Karpas-422 (cell line): ENCODE measurements around the gene ATP6V0B. TPM values are rescaled to one million over a fixed set of nuclear protein-coding genes. Genes with fewer than 3 reads are reported as not detected.

ENCODE experiments used
- DNase-seq: peaks from one replicate; pipeline ENCODE4 v3.0.0-alpha.2; 2015
- H2AFZ ChIP-seq: fragments of 200-600 bp; sonication (generic); 2 replicates; pipeline ENCODE4 v1.6.1; 2014; ENCODE audit warnings: antibody characterized with exemption, low read length, mixed read lengths
- H3K27ac ChIP-seq: fragments of 200-600 bp; sonication (generic); 2 replicates; pipeline ENCODE4 v1.5.1; 2014; ENCODE audit warnings: mild to moderate bottlenecking, low read length, moderate library complexity
- H3K27me3 ChIP-seq: fragments of 200-600 bp; sonication (generic); 2 replicates; pipeline ENCODE4 v1.6.1; 2014; ENCODE audit warnings: low read length, mixed read lengths
- H3K36me3 ChIP-seq: fragments of 200-600 bp; sonication (generic); 2 replicates; pipeline ENCODE4 v1.6.1; 2014; ENCODE audit warnings: low read length, mixed read lengths; ENCODE audit not compliant: insufficient read depth
- H3K4me1 ChIP-seq: fragments of 200-600 bp; sonication (generic); 2 replicates; pipeline ENCODE4 v1.6.1; 2014; ENCODE audit warnings: mild to moderate bottlenecking, low read length, mixed read lengths
- H3K4me2 ChIP-seq: fragments of 200-600 bp; sonication (generic); 2 replicates; pipeline ENCODE4 v1.6.1; 2014; ENCODE audit warnings: low read length, low read depth, mild to moderate bottlenecking; ENCODE audit not compliant: poor library complexity, severe bottlenecking
- H3K4me3 ChIP-seq: fragments of 200-600 bp; sonication (generic); 2 replicates; pipeline ENCODE4 v1.5.1; 2014; ENCODE audit warnings: mild to moderate bottlenecking, antibody characterized with exemption, low read length, mixed read lengths
- H3K79me2 ChIP-seq: fragments of 200-600 bp; sonication (generic); 2 replicates; pipeline ENCODE4 v1.6.1; 2014; ENCODE audit warnings: mild to moderate bottlenecking, low read length, mixed read lengths
- H3K9ac ChIP-seq: fragments of 200-600 bp; sonication (generic); 2 replicates; pipeline ENCODE4 v1.6.0; 2014; ENCODE audit warnings: low read length
- H3K9me2 ChIP-seq: fragments of 200-600 bp; sonication (generic), shearing (Covaris generic); replicated peaks from 2 replicates; pipeline ENCODE4 v1.6.0; 2014; ENCODE audit warnings: mild to moderate bottlenecking, low read length, moderate library complexity; ENCODE audit not compliant: insufficient read depth
- H3K9me3 ChIP-seq: fragments of 300-700, 200-600 bp; sonication (generic); 2 replicates; pipeline ENCODE4 v1.6.1; 2014; ENCODE audit warnings: low read length, mixed read lengths
- H4K20me1 ChIP-seq: fragments of 200-600 bp; sonication (generic); 2 replicates; pipeline ENCODE4 v1.6.1; 2014; ENCODE audit warnings: mild to moderate bottlenecking, antibody characterized with exemption, low read length, low read depth; ENCODE audit not compliant: insufficient read depth
- total RNA-seq: library from RNA; depleted of rRNA; stranded (reverse); fragments of >200 nt; shearing (Covaris generic); gene quantifications from 2 replicates; pipeline ENCODE4 v1.2.3, GENCODE V29; 2014; ENCODE audit warnings: low replicate concordance

Gene ATP6V0B
- total RNA-seq, 1 experiment from 2014 or later, result 386 TPM

DNA sequence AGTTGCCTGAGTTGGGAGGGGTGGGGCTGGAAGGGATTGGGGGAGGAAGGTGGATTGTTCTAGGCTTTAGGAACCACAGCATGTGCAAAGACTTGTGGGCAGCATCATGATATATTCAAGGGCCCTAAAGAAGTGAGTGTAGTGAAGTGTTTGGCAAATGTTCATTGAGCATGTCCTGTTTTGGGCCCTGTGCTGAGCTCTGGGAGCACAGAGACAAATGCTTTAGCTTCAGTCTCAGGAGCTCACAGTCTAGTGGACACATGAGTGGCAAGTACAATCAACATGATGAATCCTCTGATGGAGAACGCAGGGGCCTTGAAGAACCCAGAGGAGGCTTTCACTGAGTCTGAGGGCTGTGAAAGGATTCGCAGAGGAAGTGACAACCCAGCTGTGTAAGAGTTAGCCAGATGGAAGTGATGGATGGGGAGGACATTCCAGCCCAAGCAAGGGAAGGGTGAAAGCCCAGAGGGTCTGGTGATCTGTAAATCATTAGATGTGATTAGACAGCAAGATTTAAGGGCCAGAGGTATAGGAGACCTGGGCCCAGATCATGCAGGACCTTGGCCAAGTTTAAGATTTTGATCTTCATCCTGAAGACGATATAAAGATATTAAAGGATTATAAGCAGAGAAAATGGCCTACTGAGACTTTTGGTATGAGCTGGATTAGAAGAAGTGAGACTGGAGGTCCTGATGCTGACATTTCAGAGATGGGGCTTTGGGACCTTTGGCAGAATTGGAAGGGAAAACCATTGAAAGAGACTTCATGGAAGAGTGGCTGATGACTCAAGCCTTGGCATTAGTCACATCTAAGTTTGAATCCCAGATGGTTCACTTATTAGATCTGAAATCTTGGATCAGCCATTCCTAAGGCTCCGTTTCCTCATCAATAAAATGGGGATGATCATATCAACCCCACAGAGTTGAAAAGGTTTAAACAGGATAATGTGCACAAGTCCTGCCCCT lies 23.5 kb upstream of the ATP6V0B start:
- H3K79me2 ChIP-seq, result peaks cover 55% of the 10 kb centered on the region
- DNase-seq, result no peak
- peaks cover 29% of the 10 kb centered on the region for H3K4me1 ChIP-seq

GRCh38 chr1:43952731-43953346 lies 21.9 kb upstream of the ATP6V0B start:
- no peaks in the 10 kb centered on the region for H3K9me2 ChIP-seq
- peaks cover 27% of the 10 kb centered on the region for H3K4me1 ChIP-seq
- H2AFZ ChIP-seq, result no peak overlapping the region
- DNase-seq, result peak; percentile 83
- peak overlapping the region; percentile 40 for H3K4me2 ChIP-seq
- H3K27ac ChIP-seq, result peak overlapping the region; percentile 3; the same call in 1 of the 2 replicates
- no peaks in the 10 kb centered on the region for H4K20me1 ChIP-seq
- H3K79me2 ChIP-seq, result peaks cover 45% of the 10 kb centered on the region
- H3K36me3 ChIP-seq, result no peaks in the 10 kb centered on the region; the same call in 1 of the 2 replicates
- H3K27me3 ChIP-seq, result no peaks in the 10 kb centered on the region
- H3K4me3 ChIP-seq, result peak overlapping the region; percentile 4; the same call in 1 of the 2 replicates
- H3K9ac ChIP-seq, result peak overlapping the region; percentile 15
- no peaks in the 10 kb centered on the region for H3K9me3 ChIP-seq

More for the DNA sequence above, 23.5 kb upstream of the ATP6V0B start:
- H3K9me3 ChIP-seq, result no peaks in the 10 kb centered on the region
- no peaks in the 10 kb centered on the region for H3K9me2 ChIP-seq
- no peaks in the 10 kb centered on the region for H3K36me3 ChIP-seq
- H3K27me3 ChIP-seq, result no peaks in the 10 kb centered on the region
- H4K20me1 ChIP-seq, result no peaks in the 10 kb centered on the region
- H3K4me2 ChIP-seq, result no peak overlapping the region
- H2AFZ ChIP-seq, result no peak overlapping the region
- no peak overlapping the region for H3K9ac ChIP-seq
- H3K27ac ChIP-seq, result no peak overlapping the region
- no peak overlapping the region for H3K4me3 ChIP-seq

- no peak overlapping the region; the same call in 1 of the 2 replicates for H3K4me3 ChIP-seq
- no peaks in the 10 kb centered on the region for H3K9me3 ChIP-seq
- H3K36me3 ChIP-seq, result no peaks in the 10 kb centered on the region; the same call in 1 of the 2 replicates
These were observed 21.4 kb upstream of the ATP6V0B start for GRCh38 chr1:43953361-43953760.

DNA sequence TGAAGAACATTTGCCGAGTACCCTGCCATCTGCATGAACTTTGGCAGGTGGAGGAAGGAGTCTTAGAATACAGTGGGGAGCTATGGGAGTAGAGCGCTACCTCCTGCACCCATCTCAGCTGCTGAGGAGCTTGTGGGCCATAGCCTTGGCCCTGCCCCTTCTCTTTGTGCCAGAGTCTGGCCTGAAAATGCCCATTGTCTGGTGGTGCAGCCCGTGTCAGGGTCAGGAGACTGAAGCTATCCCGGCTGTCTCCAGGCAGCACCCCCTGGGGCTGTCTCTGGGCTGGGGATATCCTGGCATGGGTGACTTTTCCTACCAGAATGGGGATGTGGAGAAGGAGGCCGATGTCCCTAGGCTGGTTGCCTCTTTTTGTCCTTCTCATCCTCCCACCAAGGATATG lies 20.7 kb upstream of the ATP6V0B start:
- Histone ChIP-seq H3K9me3 (no peaks in the 10 kb centered on the region), H3K27ac (no peak overlapping the region), H3K36me3 (no peaks in the 10 kb centered on the region; the same call in 1 of the 2 replicates), H3K4me1 (peaks cover 16% of the 10 kb centered on the region), H3K9ac (no peak overlapping the region), H3K27me3 (no peaks in the 10 kb centered on the region), H3K4me3 (no peak overlapping the region), H2AFZ (no peak overlapping the region), H3K9me2 (no peaks in the 10 kb centered on the region), H3K79me2 (peaks cover 33% of the 10 kb centered on the region), H4K20me1 (no peaks in the 10 kb centered on the region), H3K4me2 (no peak overlapping the region)
- no peak for DNase-seq

More at GRCh38 chr1:43953361-43953760, 21.4 kb upstream of the ATP6V0B start:
- H2AFZ ChIP-seq, result no peak overlapping the region
- no peaks in the 10 kb centered on the region for H3K27me3 ChIP-seq
- peak overlapping the region; percentile 40 for H3K4me2 ChIP-seq
- peaks cover 40% of the 10 kb centered on the region for H3K79me2 ChIP-seq
- H4K20me1 ChIP-seq, result no peaks in the 10 kb centered on the region
- H3K9me2 ChIP-seq, result no peaks in the 10 kb centered on the region
- H3K4me1 ChIP-seq, result peaks cover 21% of the 10 kb centered on the region
- peak overlapping the region; percentile 15 for H3K9ac ChIP-seq
- H3K27ac ChIP-seq, result no peak overlapping the region
- no peak for DNase-seq

GRCh38 chr1:43956234-43956633 lies 18.5 kb upstream of the ATP6V0B start:
- Histone ChIP-seq H3K79me2 (peaks cover 27% of the 10 kb centered on the region), H3K4me1 (peaks cover 16% of the 10 kb centered on the region), H4K20me1 (no peaks in the 10 kb centered on the region), H3K4me3 (no peak overlapping the region), H3K9ac (no peak overlapping the region), H3K27me3 (no peaks in the 10 kb centered on the region), H3K27ac (no peak overlapping the region), H3K4me2 (no peak overlapping the region), H3K36me3 (no peaks in the 10 kb centered on the region; the same call in 1 of the 2 replicates), H2AFZ (no peak overlapping the region), H3K9me3 (no peaks in the 10 kb centered on the region), H3K9me2 (no peaks in the 10 kb centered on the region)
- DNase-seq, result no peak

DNA sequence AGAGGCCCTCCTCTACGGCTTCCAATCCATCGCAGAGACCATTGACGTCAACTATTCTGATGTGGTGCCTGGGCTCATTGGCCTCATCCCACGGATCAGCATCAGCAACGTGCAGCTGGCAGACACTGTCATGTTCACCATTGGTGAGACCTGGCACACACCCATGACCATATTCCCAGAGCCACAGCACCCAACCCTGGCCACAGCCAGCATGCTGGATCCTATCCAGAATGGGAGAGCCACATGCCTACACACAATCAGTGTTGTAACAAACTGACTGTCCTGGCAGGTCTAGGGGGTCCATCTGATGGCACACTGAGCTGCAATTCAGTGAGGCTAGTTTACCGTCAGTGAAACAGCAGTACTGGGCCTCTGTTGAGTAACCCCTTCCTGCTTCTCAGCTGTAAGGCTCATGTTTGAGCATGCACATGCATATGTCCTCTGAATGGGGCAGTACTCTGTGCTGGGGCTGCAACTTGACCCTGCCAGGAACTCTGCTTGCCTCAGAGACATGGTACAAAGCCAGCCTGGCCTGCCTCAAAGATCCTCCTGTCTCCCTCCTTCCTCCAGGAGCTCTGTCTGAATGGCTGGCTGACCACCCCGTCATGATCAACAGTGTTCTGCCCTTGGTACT lies 17.2 kb upstream of the ATP6V0B start:
- Histone ChIP-seq H4K20me1 (no peaks in the 10 kb centered on the region), H2AFZ (no peak overlapping the region), H3K9me2 (no peaks in the 10 kb centered on the region), H3K27ac (no peak overlapping the region), H3K9me3 (no peaks in the 10 kb centered on the region), H3K4me3 (no peak overlapping the region), H3K36me3 (no peaks in the 10 kb centered on the region; the same call in 1 of the 2 replicates), H3K9ac (no peak overlapping the region), H3K27me3 (no peaks in the 10 kb centered on the region), H3K4me2 (no peak overlapping the region), H3K79me2 (peaks cover 21% of the 10 kb centered on the region), H3K4me1 (peaks cover 12% of the 10 kb centered on the region)
- no peak for DNase-seq

GRCh38 chr1:43958351-43959255 lies 16.2 kb upstream of the ATP6V0B start:
- H3K27me3 ChIP-seq, result no peaks in the 10 kb centered on the region
- H3K79me2 ChIP-seq, result peaks cover 14% of the 10 kb centered on the region
- DNase-seq, result no peak
- H2AFZ ChIP-seq, result no peak overlapping the region
- H3K27ac ChIP-seq, result no peak overlapping the region
- H3K4me1 ChIP-seq, result peaks cover 1% of the 10 kb centered on the region
- H3K4me2 ChIP-seq, result no peak overlapping the region
- no peaks in the 10 kb centered on the region for H3K9me3 ChIP-seq
- no peak overlapping the region for H3K4me3 ChIP-seq
- H4K20me1 ChIP-seq, result no peaks in the 10 kb centered on the region
- H3K36me3 ChIP-seq, result no peaks in the 10 kb centered on the region; the same call in 1 of the 2 replicates
- no peak overlapping the region for H3K9ac ChIP-seq
- no peaks in the 10 kb centered on the region for H3K9me2 ChIP-seq
